ENCODE results near the gene PHLPP2. TPM values are rescaled to one million over a fixed set of nuclear protein-coding genes. Genes with fewer than 3 reads are reported as not detected.
"Not testable (repeated sequence)": the region's sequence is repeated elsewhere in the genome, so short reads cannot be mapped to it uniquely, and the experiment has no call there.

Gene PHLPP2
- total RNA-seq, 2 donors from 2014 or later = 8.1 to 17.1 TPM

DNA sequence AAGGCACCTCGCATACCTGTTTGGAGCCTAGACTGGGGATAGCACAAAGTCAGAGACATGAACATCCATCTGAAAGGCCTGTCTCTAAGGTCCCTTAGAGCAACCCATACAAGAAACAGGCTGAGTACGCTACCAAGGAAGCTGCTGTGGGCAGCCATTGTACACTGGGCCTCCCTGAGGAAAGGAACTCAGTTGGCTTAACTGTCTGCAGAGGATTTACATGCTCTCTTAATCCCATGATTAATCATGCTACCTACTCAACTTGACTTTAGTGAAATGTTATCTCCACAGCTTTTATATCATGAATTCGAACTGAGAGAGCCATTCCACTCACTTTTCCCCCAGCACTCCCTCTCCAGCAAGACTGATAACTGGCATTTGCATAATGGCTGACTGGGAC is 26.0 kb downstream of the PHLPP2 start:
- H3K4me3 ChIP-seq = no peak overlapping the region
- no peak overlapping the region for H3K27ac ChIP-seq
- TF ChIP-seq, protein P1, sequence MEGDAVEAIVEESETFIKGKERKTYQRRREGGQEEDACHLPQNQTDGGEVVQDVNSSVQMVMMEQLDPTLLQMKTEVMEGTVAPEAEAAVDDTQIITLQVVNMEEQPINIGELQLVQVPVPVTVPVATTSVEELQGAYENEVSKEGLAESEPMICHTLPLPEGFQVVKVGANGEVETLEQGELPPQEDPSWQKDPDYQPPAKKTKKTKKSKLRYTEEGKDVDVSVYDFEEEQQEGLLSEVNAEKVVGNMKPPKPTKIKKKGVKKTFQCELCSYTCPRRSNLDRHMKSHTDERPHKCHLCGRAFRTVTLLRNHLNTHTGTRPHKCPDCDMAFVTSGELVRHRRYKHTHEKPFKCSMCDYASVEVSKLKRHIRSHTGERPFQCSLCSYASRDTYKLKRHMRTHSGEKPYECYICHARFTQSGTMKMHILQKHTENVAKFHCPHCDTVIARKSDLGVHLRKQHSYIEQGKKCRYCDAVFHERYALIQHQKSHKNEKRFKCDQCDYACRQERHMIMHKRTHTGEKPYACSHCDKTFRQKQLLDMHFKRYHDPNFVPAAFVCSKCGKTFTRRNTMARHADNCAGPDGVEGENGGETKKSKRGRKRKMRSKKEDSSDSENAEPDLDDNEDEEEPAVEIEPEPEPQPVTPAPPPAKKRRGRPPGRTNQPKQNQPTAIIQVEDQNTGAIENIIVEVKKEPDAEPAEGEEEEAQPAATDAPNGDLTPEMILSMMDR (IDR thresholded peaks at IDR 0.05) = no peak
- no peak for ATAC-seq (ENCODE audit: insufficient number of reproducible peaks, low FRiP score, low read depth)
- DNase-seq (ENCODE audit: low spot score) = no peak
- H3K36me3 ChIP-seq = peaks cover 9% of the 10 kb centered on the region
- H3K9me3 ChIP-seq = no peaks in the 10 kb centered on the region
- no peaks in the 10 kb centered on the region for H3K4me1 ChIP-seq (ENCODE audit: control insufficient read depth in 1 of 2, low read depth in 2 of 2)
- H3K27me3 ChIP-seq (replicated peaks; ENCODE audit: insufficient read depth) = no peaks in the 10 kb centered on the region

- no peak for DNase-seq (ENCODE audit: low spot score)
- no peak for ATAC-seq (ENCODE audit: insufficient number of reproducible peaks, low FRiP score, low read depth)
- H3K27ac ChIP-seq = no peak overlapping the region
Measured at GRCh38 chr16:71693164-71693563, 31.3 kb downstream of the PHLPP2 start.

GRCh38 chr16:71689901-71690300 is 34.6 kb downstream of the PHLPP2 start:
- TF ChIP-seq, protein P1 (IDR thresholded peaks at IDR 0.05) = no peak
- Histone ChIP-seq H3K4me1 (ENCODE audit: control insufficient read depth in 1 of 2, low read depth in 2 of 2) (no peaks in the 10 kb centered on the region), H3K9me3 (no peaks in the 10 kb centered on the region), H3K4me3 (no peak overlapping the region), H3K27ac (no peak overlapping the region), H3K27me3 (replicated peaks; ENCODE audit: insufficient read depth) (no peaks in the 10 kb centered on the region), H3K36me3 (peaks cover 20% of the 10 kb centered on the region)
- DNase-seq (ENCODE audit: low spot score) = no peak
- ATAC-seq (ENCODE audit: insufficient number of reproducible peaks, low FRiP score, low read depth) = no peak

More at GRCh38 chr16:71693164-71693563, 31.3 kb downstream of the PHLPP2 start:
- Histone ChIP-seq H3K27me3 (replicated peaks; ENCODE audit: insufficient read depth) (no peaks in the 10 kb centered on the region), H3K4me3 (no peak overlapping the region), H3K9me3 (no peaks in the 10 kb centered on the region), H3K36me3 (peaks cover 18% of the 10 kb centered on the region), H3K4me1 (ENCODE audit: control insufficient read depth in 1 of 2, low read depth in 2 of 2) (no peaks in the 10 kb centered on the region)
- TF ChIP-seq, protein P1 (IDR thresholded peaks at IDR 0.05) = no peak

DNA sequence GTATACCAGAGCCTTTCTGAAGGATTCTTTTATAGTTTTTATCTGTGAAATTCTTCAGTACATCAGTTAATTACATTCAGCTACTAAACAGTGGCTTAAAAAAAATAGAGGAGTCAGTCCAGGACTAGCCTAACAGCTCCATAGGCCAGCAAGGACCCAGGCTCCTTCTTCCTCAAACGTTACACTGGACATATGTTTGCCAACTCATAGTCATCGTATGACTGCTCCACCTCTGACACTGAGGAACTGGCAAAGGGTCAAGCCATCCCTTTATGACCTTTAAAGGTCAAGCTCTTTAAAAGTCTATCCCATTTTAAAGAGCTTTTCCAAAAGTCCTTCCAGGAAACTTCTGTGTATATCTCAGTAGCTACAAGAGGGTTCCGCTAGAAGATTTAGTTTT is 36.6 kb downstream of the PHLPP2 start:
- ATAC-seq (ENCODE audit: insufficient number of reproducible peaks, low FRiP score, low read depth) (no peak), DNase-seq (ENCODE audit: low spot score) (no peak)
- Histone ChIP-seq H3K27me3 (replicated peaks; ENCODE audit: insufficient read depth) (no peaks in the 10 kb centered on the region), H3K4me1 (ENCODE audit: control insufficient read depth in 1 of 2, low read depth in 2 of 2) (no peaks in the 10 kb centered on the region), H3K4me3 (no peak overlapping the region), H3K27ac (no peak overlapping the region), H3K36me3 (peaks cover 29% of the 10 kb centered on the region), H3K9me3 (no peaks in the 10 kb centered on the region)
- TF ChIP-seq, protein P1 (IDR thresholded peaks at IDR 0.05) = no peak

DNA sequence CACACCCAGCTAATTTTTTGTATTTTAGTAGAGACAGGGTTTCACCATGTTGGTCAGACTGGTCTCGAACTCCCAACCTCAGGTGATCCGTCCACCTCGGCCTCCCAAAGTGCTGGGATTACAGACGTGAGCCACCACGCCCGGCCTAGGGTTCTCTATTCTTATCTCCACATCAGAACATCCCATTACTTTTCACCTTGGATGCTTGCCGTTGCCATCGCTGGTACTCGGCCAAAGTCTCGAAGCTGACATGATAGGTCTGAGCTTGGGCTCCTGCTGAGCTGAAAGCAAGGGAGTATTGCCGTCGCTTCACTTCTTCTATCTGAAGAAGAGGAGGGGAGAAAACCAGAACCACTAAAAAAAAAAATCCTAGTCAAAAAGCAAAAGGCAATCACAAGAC is 40.2 kb downstream of the PHLPP2 start:
- H3K27ac ChIP-seq; DNase-seq (ENCODE audit: low spot score); H3K9me3 ChIP-seq; H3K4me3 ChIP-seq; H3K27me3 ChIP-seq (replicated peaks; ENCODE audit: insufficient read depth); ATAC-seq (ENCODE audit: insufficient number of reproducible peaks, low FRiP score, low read depth); H3K4me1 ChIP-seq (ENCODE audit: control insufficient read depth in 1 of 2, low read depth in 2 of 2): not testable (repeated sequence)
- peaks cover 20% of the 10 kb centered on the region for H3K36me3 ChIP-seq

DNA sequence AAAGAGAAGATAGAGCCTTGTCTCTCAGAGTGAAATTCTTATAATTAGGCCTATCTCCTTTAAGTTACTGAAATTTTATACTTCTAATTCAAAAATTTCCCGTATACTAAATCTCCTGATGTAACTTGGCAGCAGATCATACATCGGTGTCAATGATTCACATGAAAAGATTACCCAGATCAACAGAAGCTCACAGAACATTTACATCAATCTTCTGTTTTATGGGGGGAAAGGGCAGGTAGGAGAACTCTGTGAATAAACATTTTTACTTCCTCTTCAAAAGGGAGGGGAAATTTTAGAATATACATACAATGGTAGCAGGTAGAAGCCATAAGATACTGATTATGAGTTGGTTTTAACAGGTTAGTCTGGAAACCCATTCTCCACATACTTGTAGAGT is 43.1 kb downstream of the PHLPP2 start:
- TF ChIP-seq, protein P1 (IDR thresholded peaks at IDR 0.05) = no peak
- Histone ChIP-seq H3K9me3 (no peaks in the 10 kb centered on the region), H3K27me3 (replicated peaks; ENCODE audit: insufficient read depth) (no peaks in the 10 kb centered on the region), H3K36me3 (peaks cover 17% of the 10 kb centered on the region), H3K4me1 (ENCODE audit: control insufficient read depth in 1 of 2, low read depth in 2 of 2) (no peaks in the 10 kb centered on the region), H3K27ac (no peak overlapping the region), H3K4me3 (no peak overlapping the region)
- ATAC-seq (ENCODE audit: insufficient number of reproducible peaks, low FRiP score, low read depth) (no peak), DNase-seq (ENCODE audit: low spot score) (no peak)
